Keratinocyte (primary cell): Measurements from ENCODE around the gene CTNNA3. TPM values are rescaled to one million over a fixed set of nuclear protein-coding genes. Genes with fewer than 3 reads are reported as not detected.

Experiments
- DNase-seq: peaks from one replicate; pipeline ENCODE4 v3.0.0-alpha.2; 2011; ENCODE audit warnings: low read depth, missing footprints, low spot score
- FAIRE-seq: peaks from 2 replicates; lab custom pipeline; 2011; peaks lifted over from hg19 to GRCh38; lab: Jason Lieb, UNC
- H2AFZ ChIP-seq: 2 replicates; pipeline ENCODE4 v1.6.0; 2012; ENCODE audit warnings: low read length, control low read depth, inconsistent platforms; ENCODE audit not compliant: control insufficient read depth
- H3K27ac ChIP-seq: 2 replicates; pipeline ENCODE4 v1.5.1; 2011; ENCODE audit warnings: low read length; ENCODE audit not compliant: control insufficient read depth, insufficient read depth
- H3K27me3 ChIP-seq: 3 replicates; pipeline ENCODE4 v1.6.0; 2011; ENCODE audit warnings: low read length; ENCODE audit not compliant: control insufficient read depth, insufficient read depth; ENCODE audit errors: extremely low read depth
- H3K36me3 ChIP-seq, 2 experiments: 2 replicates in 1 of 2; 3 replicates in 1 of 2; pipeline ENCODE4 v1.5.1; 2011; ENCODE audit warnings: low read length in 2 of 2, mild to moderate bottlenecking in 1 of 2; ENCODE audit not compliant: control insufficient read depth in 2 of 2, insufficient read depth in 2 of 2; ENCODE audit errors: extremely low read depth in 1 of 2
- H3K4me1 ChIP-seq: 3 replicates; pipeline ENCODE4 v1.5.1; 2011; ENCODE audit warnings: low read length; ENCODE audit not compliant: control insufficient read depth, insufficient read depth; ENCODE audit errors: extremely low read depth
- H3K4me2 ChIP-seq: 3 replicates; pipeline ENCODE4 v1.6.0; 2011; ENCODE audit warnings: low read depth, low read length; ENCODE audit not compliant: control insufficient read depth, insufficient read depth; ENCODE audit errors: extremely low read depth
- H3K4me3 ChIP-seq, 3 experiments: fragments of 200-600 bp in 1 of 3; sonication (generic) in 1 of 3; 2 replicates in 2 of 3; 3 replicates in 1 of 3; pipeline ENCODE4 v1.5.1; 2011 to 2016; ENCODE audit warnings: low read length in 3 of 3, mild to moderate bottlenecking in 3 of 3, control low read depth in 2 of 3, inconsistent platforms in 1 of 3, low read depth in 1 of 3, mixed read lengths in 1 of 3, mixed run types in 1 of 3, moderate library complexity in 1 of 3; ENCODE audit not compliant: control insufficient read depth in 2 of 3, insufficient read depth in 2 of 3; ENCODE audit errors: extremely low read depth in 1 of 3
- H3K79me2 ChIP-seq: 2 replicates; pipeline ENCODE4 v1.6.0; 2012; ENCODE audit warnings: low read length; ENCODE audit not compliant: control insufficient read depth, insufficient read depth
- H3K9ac ChIP-seq: 3 replicates; pipeline ENCODE4 v1.6.0; 2011; ENCODE audit warnings: low read length; ENCODE audit not compliant: control insufficient read depth, insufficient read depth; ENCODE audit errors: extremely low read depth
- H3K9me1 ChIP-seq: 3 replicates; pipeline ENCODE4 v1.6.0; 2011; ENCODE audit warnings: low read length; ENCODE audit not compliant: control insufficient read depth, insufficient read depth; ENCODE audit errors: extremely low read depth
- H3K9me3 ChIP-seq: 2 replicates; pipeline ENCODE4 v1.5.1; 2012; ENCODE audit warnings: low read depth, low read length; ENCODE audit not compliant: control insufficient read depth
- H4K20me1 ChIP-seq: 3 replicates; pipeline ENCODE4 v1.6.0; 2011; ENCODE audit warnings: low read length; ENCODE audit not compliant: control insufficient read depth, insufficient read depth; ENCODE audit errors: extremely low read depth
- EZH2 ChIP-seq: IDR thresholded peaks from one replicate; pipeline ENCODE4 v1.6.1; 2012; ENCODE audit warnings: inconsistent platforms, mild to moderate bottlenecking, low read length, moderate library complexity
- dilution Hi-C: fragments of 300-500 bp; cut with MboI; formaldehyde crosslinking; loops from one replicate; pipeline ENCODE4 v1.7.0; 2020; ENCODE audit warnings: low sequenced_read_pairs; ENCODE audit not compliant: extremely low pct_ligation_motif_present
- polyA plus RNA-seq, 5 experiments: library from polyadenylated mRNA; depleted of rRNA in 3 of 5; stranded (reverse) in 3 of 5; stranded (forward) in 1 of 5; unstranded in 1 of 5; fragments of >200 nt; gene quantifications; 1 replicate in 1 of 5; 2 replicates in 3 of 5; 3 replicates in 1 of 5; pipeline versions ENCODE4 v1.2.1 to v1.2.3, GENCODE V29; 2011 to 2012; ENCODE audit warnings: missing spikeins in 2 of 5, low read depth in 1 of 5, low replicate concordance in 1 of 5
- TF ChIP-seq, protein P1 (sequence below), 3 experiments: IDR thresholded peaks in 1 of 3; conservative IDR thresholded peaks in 1 of 3; optimal IDR thresholded peaks in 1 of 3; 2 replicates in 2 of 3; 3 replicates in 1 of 3; pipeline versions ENCODE3 to v1.5.1; 2011; ENCODE audit warnings: low read length in 3 of 3, mild to moderate bottlenecking in 3 of 3, moderate library complexity in 2 of 3, control low read depth in 1 of 3, inconsistent platforms in 1 of 3; ENCODE audit not compliant: insufficient read depth in 2 of 3; ENCODE audit errors: extremely low read depth in 1 of 3

Gene CTNNA3
- polyA plus RNA-seq, 1 donor (not counting 4 experiments of a cell fraction or from before 2014, with no cell fraction given): 0.01 TPM

- Histone ChIP-seq H3K4me3 (peak overlapping the region in 1 of 3 experiments; percentile 26), H3K79me2 (no peaks in the 10 kb centered on the region), H3K27ac (peak overlapping the region; percentile 55), H3K9me3 (no peaks in the 10 kb centered on the region), H4K20me1 (no peaks in the 10 kb centered on the region), H3K4me2 (peak overlapping the region; percentile 46), H3K36me3 (no peaks in the 10 kb centered on the region), H2AFZ (peak overlapping the region; percentile 30), H3K27me3 (no peaks in the 10 kb centered on the region), H3K9me1 (no peaks in the 10 kb centered on the region), H3K9ac (no peak overlapping the region), H3K4me1 (peaks cover 16% of the 10 kb centered on the region)
- TF ChIP-seq, protein P1, sequence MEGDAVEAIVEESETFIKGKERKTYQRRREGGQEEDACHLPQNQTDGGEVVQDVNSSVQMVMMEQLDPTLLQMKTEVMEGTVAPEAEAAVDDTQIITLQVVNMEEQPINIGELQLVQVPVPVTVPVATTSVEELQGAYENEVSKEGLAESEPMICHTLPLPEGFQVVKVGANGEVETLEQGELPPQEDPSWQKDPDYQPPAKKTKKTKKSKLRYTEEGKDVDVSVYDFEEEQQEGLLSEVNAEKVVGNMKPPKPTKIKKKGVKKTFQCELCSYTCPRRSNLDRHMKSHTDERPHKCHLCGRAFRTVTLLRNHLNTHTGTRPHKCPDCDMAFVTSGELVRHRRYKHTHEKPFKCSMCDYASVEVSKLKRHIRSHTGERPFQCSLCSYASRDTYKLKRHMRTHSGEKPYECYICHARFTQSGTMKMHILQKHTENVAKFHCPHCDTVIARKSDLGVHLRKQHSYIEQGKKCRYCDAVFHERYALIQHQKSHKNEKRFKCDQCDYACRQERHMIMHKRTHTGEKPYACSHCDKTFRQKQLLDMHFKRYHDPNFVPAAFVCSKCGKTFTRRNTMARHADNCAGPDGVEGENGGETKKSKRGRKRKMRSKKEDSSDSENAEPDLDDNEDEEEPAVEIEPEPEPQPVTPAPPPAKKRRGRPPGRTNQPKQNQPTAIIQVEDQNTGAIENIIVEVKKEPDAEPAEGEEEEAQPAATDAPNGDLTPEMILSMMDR (optimal IDR thresholded peaks at IDR 0.05 in 1 of 3, IDR thresholded peaks at IDR 0.05 in 1 of 3, conservative IDR thresholded peaks at IDR 0.05 in 1 of 3; ENCODE audit: extremely low read depth in 1 of 3, insufficient read depth in 2 of 3, low read length in 3 of 3): no peak
- FAIRE-seq (no peak), DNase-seq (no peak)
- dilution Hi-C loops: no loop called here
Observed at GRCh38 chr10:66746711-66747110, 949.3 kb downstream of the CTNNA3 start.

DNA sequence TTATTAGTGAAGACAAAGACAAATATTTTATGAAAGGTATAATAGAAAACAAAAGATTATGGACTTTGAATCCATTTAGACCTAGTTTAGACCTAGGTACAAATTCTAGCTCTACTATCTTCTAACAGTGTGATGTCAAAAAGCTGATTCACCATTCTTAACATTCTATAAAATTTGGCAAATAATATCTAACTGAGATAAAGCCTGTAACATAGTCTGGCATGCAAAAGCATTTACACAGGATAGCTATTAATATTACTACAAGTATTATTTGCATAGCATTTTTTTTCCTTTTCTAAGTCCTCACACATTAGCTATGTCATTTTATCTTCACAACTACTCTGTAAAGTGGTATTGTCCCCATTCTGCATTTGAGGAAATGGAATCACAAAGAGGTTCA, 949.7 kb downstream of the CTNNA3 start:
- H3K4me2 ChIP-seq: no peak overlapping the region
- no peaks in the 10 kb centered on the region for H3K36me3 ChIP-seq
- H3K9me1 ChIP-seq: no peaks in the 10 kb centered on the region
- H3K4me3 ChIP-seq: no peak overlapping the region
- dilution Hi-C loops: no loop called here
- H3K27ac ChIP-seq: no peak overlapping the region
- H2AFZ ChIP-seq: peak overlapping the region; percentile 21
- no peaks in the 10 kb centered on the region for H3K79me2 ChIP-seq
- FAIRE-seq: no peak
- H3K4me1 ChIP-seq: peaks cover 16% of the 10 kb centered on the region
- no peaks in the 10 kb centered on the region for H3K27me3 ChIP-seq
- no peak overlapping the region for H3K9ac ChIP-seq
- TF ChIP-seq EZH2: no peak
- TF ChIP-seq, protein P1 (optimal IDR thresholded peaks at IDR 0.05 in 1 of 3, IDR thresholded peaks at IDR 0.05 in 1 of 3, conservative IDR thresholded peaks at IDR 0.05 in 1 of 3; ENCODE audit: extremely low read depth in 1 of 3, insufficient read depth in 2 of 3, low read length in 3 of 3): no peak
- no peaks in the 10 kb centered on the region for H4K20me1 ChIP-seq
- H3K9me3 ChIP-seq: no peaks in the 10 kb centered on the region
- no peak for DNase-seq
